Kidney epithelial cell (primary cell): ENCODE measurements around the gene KLHL25. TPM values are rescaled to one million over a fixed set of nuclear protein-coding genes. Genes with fewer than 3 reads are reported as not detected.
"Not testable (repeated sequence)": the region's sequence is repeated elsewhere in the genome, so short reads cannot be mapped to it uniquely, and the experiment has no call there.

Experiments
- DNase-seq: peaks from one replicate; pipeline ENCODE4 v3.0.0-alpha.2; 2010; ENCODE audit warnings: low read depth
- H3K27me3 ChIP-seq: 2 replicates; pipeline ENCODE4 v1.6.0; 2011; ENCODE audit warnings: low read length; ENCODE audit not compliant: control insufficient read depth, insufficient read depth
- H3K36me3 ChIP-seq: 2 replicates; pipeline ENCODE4 v1.5.1; 2011; ENCODE audit warnings: low read length; ENCODE audit not compliant: control insufficient read depth, insufficient read depth
- H3K4me3 ChIP-seq: 2 replicates; pipeline ENCODE4 v1.5.1; 2011; ENCODE audit warnings: low read depth, mild to moderate bottlenecking, control low read depth, low read length
- total RNA-seq: library from RNA; depleted of rRNA; stranded (reverse); fragments of >200 nt; gene quantifications from 2 replicates; pipeline ENCODE4 v1.2.3, GENCODE V29; 2015
- TF ChIP-seq, protein P1 (sequence below): IDR thresholded peaks from 2 replicates; pipeline ENCODE4 v1.5.1; 2011; ENCODE audit warnings: mild to moderate bottlenecking, moderate library complexity, low read length, control low read depth, inconsistent platforms; ENCODE audit not compliant: insufficient read depth, poor library complexity, severe bottlenecking

The KLHL25 gene
- total RNA-seq, 1 donor from 2014 or later, result 14.8 TPM

DNA sequence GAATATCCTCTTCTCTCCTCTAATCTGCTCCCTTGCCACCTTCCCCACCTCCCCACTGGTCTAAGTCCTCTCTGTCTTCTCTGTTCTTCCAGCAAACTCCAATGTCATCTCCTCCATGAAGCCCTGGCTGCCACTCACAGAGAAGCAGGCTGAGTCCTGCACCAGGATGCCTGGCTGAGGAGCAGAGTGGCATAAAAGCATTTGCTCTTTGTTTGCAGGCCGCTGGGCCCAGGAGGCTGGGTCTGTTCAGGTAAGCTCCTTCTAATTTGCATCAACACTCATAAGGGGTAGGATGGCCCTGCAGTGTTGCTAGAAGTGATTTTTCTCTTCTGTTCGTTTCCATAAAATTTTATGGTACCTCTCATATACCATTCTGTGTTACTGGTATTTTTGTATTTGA, 43.2 kb upstream of the KLHL25 start:
- TF ChIP-seq, protein P1, sequence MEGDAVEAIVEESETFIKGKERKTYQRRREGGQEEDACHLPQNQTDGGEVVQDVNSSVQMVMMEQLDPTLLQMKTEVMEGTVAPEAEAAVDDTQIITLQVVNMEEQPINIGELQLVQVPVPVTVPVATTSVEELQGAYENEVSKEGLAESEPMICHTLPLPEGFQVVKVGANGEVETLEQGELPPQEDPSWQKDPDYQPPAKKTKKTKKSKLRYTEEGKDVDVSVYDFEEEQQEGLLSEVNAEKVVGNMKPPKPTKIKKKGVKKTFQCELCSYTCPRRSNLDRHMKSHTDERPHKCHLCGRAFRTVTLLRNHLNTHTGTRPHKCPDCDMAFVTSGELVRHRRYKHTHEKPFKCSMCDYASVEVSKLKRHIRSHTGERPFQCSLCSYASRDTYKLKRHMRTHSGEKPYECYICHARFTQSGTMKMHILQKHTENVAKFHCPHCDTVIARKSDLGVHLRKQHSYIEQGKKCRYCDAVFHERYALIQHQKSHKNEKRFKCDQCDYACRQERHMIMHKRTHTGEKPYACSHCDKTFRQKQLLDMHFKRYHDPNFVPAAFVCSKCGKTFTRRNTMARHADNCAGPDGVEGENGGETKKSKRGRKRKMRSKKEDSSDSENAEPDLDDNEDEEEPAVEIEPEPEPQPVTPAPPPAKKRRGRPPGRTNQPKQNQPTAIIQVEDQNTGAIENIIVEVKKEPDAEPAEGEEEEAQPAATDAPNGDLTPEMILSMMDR, result no peak
- no peak for DNase-seq
- H3K27me3 ChIP-seq, result peaks cover 3% of the 10 kb centered on the region
- H3K4me3 ChIP-seq, result no peak overlapping the region
- H3K36me3 ChIP-seq, result no peaks in the 10 kb centered on the region

GRCh38 chr15:85837011-85837433, 42.3 kb upstream of the KLHL25 start:
- H3K4me3 ChIP-seq, result no peak overlapping the region
- DNase-seq, result no peak
- H3K36me3 ChIP-seq, result no peaks in the 10 kb centered on the region
- TF ChIP-seq, protein P1, result no peak
- H3K27me3 ChIP-seq, result peaks cover 3% of the 10 kb centered on the region

- no peak overlapping the region for H3K4me3 ChIP-seq
- H3K36me3 ChIP-seq, result no peaks in the 10 kb centered on the region
- DNase-seq, result no peak
- peaks cover 3% of the 10 kb centered on the region for H3K27me3 ChIP-seq
- TF ChIP-seq, protein P1, result no peak
Observed at GRCh38 chr15:85834651-85835050, 39.9 kb upstream of the KLHL25 start.

DNA sequence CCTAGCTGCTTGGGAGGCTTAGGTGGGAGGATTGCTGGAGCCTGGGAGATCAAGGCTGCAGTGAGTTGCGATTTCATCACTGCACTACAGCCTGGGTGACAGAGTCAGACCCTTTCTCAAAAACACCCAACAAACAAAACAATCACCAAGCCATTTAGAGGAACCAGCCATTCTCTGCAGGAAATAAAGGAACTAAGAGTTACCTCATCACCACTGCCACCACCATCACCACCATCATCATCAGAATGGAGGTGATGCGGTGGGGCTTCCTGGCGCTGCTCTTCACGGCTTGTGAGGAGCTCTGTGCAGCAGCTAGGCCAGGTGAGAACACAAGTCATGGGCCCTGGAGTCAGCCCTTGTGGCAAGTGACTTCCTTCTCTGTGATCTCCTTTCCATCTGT, 37.7 kb upstream of the KLHL25 start:
- peaks cover 3% of the 10 kb centered on the region for H3K27me3 ChIP-seq
- H3K4me3 ChIP-seq, result no peak overlapping the region
- DNase-seq, result no peak
- TF ChIP-seq, protein P1, result no peak
- no peaks in the 10 kb centered on the region for H3K36me3 ChIP-seq

- Histone ChIP-seq H3K36me3 (no peaks in the 10 kb centered on the region), H3K27me3 (peaks cover 3% of the 10 kb centered on the region), H3K4me3 (no peak overlapping the region)
- DNase-seq, result no peak
- TF ChIP-seq, protein P1, result peak; percentile 78
Observed at GRCh38 chr15:85831415-85832113, 36.8 kb upstream of the KLHL25 start.

GRCh38 chr15:85829754-85830153, 35.0 kb upstream of the KLHL25 start:
- DNase-seq, H3K27me3 ChIP-seq, H3K4me3 ChIP-seq, H3K36me3 ChIP-seq: not testable (repeated sequence)
